ENCODE results near the gene AP4B1. TPM values are rescaled to one million over a fixed set of nuclear protein-coding genes. Genes with fewer than 3 reads are reported as not detected.

The AP4B1 gene
- total and polyA plus RNA-seq, 9 of the 15 experiments (the other 6 are each of a cell fraction or from before 2014, with no cell fraction given): 15.8 to 36.5 (median 24.6) TPM

DNA sequence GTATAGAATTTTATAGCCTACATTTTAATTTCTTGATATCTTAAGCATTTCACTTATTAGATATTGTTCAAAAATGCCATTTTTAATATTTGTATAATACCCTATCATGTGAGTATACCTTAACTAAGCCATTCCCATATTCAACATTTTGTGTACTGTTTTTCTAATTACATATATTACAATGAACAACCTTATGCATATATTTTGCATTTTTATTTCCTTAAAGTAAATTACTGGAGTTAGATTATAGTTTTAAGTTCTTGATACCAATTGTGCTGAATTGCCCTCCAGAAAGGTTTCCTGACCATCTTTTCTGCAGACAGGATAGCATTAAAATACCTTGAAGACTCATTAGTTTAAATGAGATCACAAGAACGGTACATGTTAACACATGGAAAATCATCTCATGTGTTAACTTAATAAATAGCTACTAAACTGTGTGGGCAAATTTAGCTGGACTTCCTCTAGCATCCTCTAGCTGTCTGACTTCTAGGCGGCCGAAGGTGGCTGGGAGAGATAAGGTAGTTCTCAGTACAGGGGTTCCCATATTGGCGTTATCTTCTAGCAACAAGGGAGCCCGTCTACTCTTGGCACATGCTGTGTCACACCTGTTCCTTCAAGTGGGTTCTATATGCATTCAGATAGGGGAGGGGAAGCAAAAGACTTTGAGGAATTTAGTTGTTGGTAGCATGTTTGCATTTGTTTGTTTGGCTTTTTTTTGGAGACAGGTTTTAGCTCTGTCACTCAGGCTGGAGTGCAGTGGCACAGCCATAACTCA, 9.5 kb upstream of the AP4B1 start (continued):
- no peak for TF ChIP-seq NRF1 (conservative IDR thresholded peaks at IDR 0.05 in 1 of 2, IDR thresholded peaks at IDR 0.05 in 1 of 2)
- no peak for TF ChIP-seq MCM5 (IDR thresholded peaks at IDR 0.05; ENCODE audit: low read depth)
- peak; percentile 99 for TF ChIP-seq EP300 (IDR thresholded peaks at IDR 0.05; ENCODE audit: low read length)
- no peak for TF ChIP-seq PCBP1 (IDR thresholded peaks at IDR 0.05; ENCODE audit: low read depth, low read length, poor library complexity, severe bottlenecking)
- no peak for TF ChIP-seq KLF1 (tag; IDR thresholded peaks at IDR 0.05)
- TF ChIP-seq HDAC1 (IDR thresholded peaks at IDR 0.05): peak; percentile 33 to 96; a peak in 2 of 4 replicates
- TF ChIP-seq, protein P1, sequence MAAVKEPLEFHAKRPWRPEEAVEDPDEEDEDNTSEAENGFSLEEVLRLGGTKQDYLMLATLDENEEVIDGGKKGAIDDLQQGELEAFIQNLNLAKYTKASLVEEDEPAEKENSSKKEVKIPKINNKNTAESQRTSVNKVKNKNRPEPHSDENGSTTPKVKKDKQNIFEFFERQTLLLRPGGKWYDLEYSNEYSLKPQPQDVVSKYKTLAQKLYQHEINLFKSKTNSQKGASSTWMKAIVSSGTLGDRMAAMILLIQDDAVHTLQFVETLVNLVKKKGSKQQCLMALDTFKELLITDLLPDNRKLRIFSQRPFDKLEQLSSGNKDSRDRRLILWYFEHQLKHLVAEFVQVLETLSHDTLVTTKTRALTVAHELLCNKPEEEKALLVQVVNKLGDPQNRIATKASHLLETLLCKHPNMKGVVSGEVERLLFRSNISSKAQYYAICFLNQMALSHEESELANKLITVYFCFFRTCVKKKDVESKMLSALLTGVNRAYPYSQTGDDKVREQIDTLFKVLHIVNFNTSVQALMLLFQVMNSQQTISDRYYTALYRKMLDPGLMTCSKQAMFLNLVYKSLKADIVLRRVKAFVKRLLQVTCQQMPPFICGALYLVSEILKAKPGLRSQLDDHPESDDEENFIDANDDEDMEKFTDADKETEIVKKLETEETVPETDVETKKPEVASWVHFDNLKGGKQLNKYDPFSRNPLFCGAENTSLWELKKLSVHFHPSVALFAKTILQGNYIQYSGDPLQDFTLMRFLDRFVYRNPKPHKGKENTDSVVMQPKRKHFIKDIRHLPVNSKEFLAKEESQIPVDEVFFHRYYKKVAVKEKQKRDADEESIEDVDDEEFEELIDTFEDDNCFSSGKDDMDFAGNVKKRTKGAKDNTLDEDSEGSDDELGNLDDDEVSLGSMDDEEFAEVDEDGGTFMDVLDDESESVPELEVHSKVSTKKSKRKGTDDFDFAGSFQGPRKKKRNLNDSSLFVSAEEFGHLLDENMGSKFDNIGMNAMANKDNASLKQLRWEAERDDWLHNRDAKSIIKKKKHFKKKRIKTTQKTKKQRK (IDR thresholded peaks at IDR 0.05; ENCODE audit: borderline replicate concordance, low read depth, low read length): 0 out of 2 replicates have a peak, but pooled peaks have one; percentile 28
- TF ChIP-seq, protein P2, sequence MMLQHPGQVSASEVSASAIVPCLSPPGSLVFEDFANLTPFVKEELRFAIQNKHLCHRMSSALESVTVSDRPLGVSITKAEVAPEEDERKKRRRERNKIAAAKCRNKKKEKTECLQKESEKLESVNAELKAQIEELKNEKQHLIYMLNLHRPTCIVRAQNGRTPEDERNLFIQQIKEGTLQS (IDR thresholded peaks at IDR 0.05): peak; percentile 44; the same call in 1 of the 2 replicates
- TF ChIP-seq, protein P2 (CRISPR knock-in tag; conservative IDR thresholded peaks at IDR 0.05): peak; percentile 63; the same call in 1 of the 2 replicates
- TF ChIP-seq CHD2 (IDR thresholded peaks at IDR 0.05; ENCODE audit: low read depth, low read length): peak; percentile 44; the same call in 1 of the 2 replicates
- TF ChIP-seq, protein P3, sequence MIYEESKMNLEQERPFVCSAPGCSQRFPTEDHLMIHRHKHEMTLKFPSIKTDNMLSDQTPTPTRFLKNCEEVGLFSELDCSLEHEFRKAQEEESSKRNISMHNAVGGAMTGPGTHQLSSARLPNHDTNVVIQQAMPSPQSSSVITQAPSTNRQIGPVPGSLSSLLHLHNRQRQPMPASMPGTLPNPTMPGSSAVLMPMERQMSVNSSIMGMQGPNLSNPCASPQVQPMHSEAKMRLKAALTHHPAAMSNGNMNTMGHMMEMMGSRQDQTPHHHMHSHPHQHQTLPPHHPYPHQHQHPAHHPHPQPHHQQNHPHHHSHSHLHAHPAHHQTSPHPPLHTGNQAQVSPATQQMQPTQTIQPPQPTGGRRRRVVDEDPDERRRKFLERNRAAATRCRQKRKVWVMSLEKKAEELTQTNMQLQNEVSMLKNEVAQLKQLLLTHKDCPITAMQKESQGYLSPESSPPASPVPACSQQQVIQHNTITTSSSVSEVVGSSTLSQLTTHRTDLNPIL (CRISPR knock-in tag; IDR thresholded peaks at IDR 0.05): no peak
- no peak for TF ChIP-seq SMARCB1 (IDR thresholded peaks at IDR 0.05; ENCODE audit: insufficient read length, low read depth)
- TF ChIP-seq RUNX1 (IDR thresholded peaks at IDR 0.05; ENCODE audit: low read depth): no peak

Measured in K562 (cell line).